Loucy (cell line): ENCODE results near the gene AHCYL1.

Experiments
- EZH2phosphoT487 ChIP-seq: fragments of 200-600 bp; IDR thresholded peaks from 2 replicates; pipeline ENCODE4 v1.6.1; 2018; ENCODE audit warnings: antibody characterized with exemption, mild to moderate bottlenecking, moderate library complexity, borderline replicate concordance
- TF ChIP-seq, protein P1 (sequence below): fragments of 200-600 bp; sonication (generic); conservative IDR thresholded peaks from 2 replicates; pipeline ENCODE4 v1.5.1; 2014; ENCODE audit warnings: mild to moderate bottlenecking, antibody characterized with exemption, low read length

- TF ChIP-seq, protein P1, sequence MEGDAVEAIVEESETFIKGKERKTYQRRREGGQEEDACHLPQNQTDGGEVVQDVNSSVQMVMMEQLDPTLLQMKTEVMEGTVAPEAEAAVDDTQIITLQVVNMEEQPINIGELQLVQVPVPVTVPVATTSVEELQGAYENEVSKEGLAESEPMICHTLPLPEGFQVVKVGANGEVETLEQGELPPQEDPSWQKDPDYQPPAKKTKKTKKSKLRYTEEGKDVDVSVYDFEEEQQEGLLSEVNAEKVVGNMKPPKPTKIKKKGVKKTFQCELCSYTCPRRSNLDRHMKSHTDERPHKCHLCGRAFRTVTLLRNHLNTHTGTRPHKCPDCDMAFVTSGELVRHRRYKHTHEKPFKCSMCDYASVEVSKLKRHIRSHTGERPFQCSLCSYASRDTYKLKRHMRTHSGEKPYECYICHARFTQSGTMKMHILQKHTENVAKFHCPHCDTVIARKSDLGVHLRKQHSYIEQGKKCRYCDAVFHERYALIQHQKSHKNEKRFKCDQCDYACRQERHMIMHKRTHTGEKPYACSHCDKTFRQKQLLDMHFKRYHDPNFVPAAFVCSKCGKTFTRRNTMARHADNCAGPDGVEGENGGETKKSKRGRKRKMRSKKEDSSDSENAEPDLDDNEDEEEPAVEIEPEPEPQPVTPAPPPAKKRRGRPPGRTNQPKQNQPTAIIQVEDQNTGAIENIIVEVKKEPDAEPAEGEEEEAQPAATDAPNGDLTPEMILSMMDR, result no peak
- no peak for TF ChIP-seq EZH2phosphoT487
Measured at GRCh38 chr1:109993885-109994284, 9.3 kb downstream of the AHCYL1 start.
